Activated CD8-positive, alpha-beta T cell treated with anti-CD3 and anti-CD28 coated beads, Interleukin-2, amount 10 ng/mL, durations not matched to agents 7 days and 5 days (primary cell): Measurements from ENCODE around the gene DHX16. TPM values are rescaled to one million over a fixed set of nuclear protein-coding genes. Genes with fewer than 3 reads are reported as not detected.

Experiments
- ATAC-seq: fragments of 150-1000 bp; cut with Tn5 transposase; one replicate; pipeline ENCODE4 v1.10.0; 2021; ENCODE audit warnings: moderate library complexity
- CTCF ChIA-PET: fragments of 350-600 bp; sonication (Branson Sonifier 250); formaldehyde crosslinking; loops from one replicate; lab custom pipeline; 2021; ENCODE audit warnings: antibody characterized with exemption; lab: Charles Lee
- POLR2A ChIA-PET: fragments of 350-600 bp; sonication (Branson Sonifier 250); formaldehyde crosslinking; loops from one replicate; lab custom pipeline; 2021; ENCODE audit warnings: antibody characterized with exemption; lab: Charles Lee
- DNase-seq: peaks from one replicate; pipeline ENCODE4 v3.0.0-alpha.2; 2020
- H3K27ac Mint-ChIP-seq: one replicate; pipeline ENCODE4 v1.8.0; 2021; ENCODE audit warnings: mild to moderate bottlenecking, mixed read lengths
- H3K27me3 Mint-ChIP-seq: one replicate; pipeline ENCODE4 v1.8.0; 2021; ENCODE audit warnings: low read depth, mixed read lengths
- H3K36me3 Mint-ChIP-seq: one replicate; pipeline ENCODE4 v1.8.0; 2021; ENCODE audit warnings: low read depth, mixed read lengths
- H3K4me1 Mint-ChIP-seq: one replicate; pipeline ENCODE4 v1.8.0; 2021; ENCODE audit warnings: low read depth, mixed read lengths
- H3K4me3 Mint-ChIP-seq: one replicate; pipeline ENCODE4 v1.8.0; 2021; ENCODE audit warnings: mild to moderate bottlenecking, mixed read lengths
- H3K9me3 Mint-ChIP-seq: one replicate; pipeline ENCODE4 v1.8.0; 2022; ENCODE audit warnings: mixed read lengths; ENCODE audit not compliant: insufficient read depth
- total RNA-seq, 2 experiments: library from RNA; stranded (reverse); gene quantifications; one replicate each; pipeline ENCODE4 v1.2.3, GENCODE V29; 2021

The DHX16 gene
- total RNA-seq, 2 experiments from 2014 or later: 38.5 to 41.0 TPM

DNA sequence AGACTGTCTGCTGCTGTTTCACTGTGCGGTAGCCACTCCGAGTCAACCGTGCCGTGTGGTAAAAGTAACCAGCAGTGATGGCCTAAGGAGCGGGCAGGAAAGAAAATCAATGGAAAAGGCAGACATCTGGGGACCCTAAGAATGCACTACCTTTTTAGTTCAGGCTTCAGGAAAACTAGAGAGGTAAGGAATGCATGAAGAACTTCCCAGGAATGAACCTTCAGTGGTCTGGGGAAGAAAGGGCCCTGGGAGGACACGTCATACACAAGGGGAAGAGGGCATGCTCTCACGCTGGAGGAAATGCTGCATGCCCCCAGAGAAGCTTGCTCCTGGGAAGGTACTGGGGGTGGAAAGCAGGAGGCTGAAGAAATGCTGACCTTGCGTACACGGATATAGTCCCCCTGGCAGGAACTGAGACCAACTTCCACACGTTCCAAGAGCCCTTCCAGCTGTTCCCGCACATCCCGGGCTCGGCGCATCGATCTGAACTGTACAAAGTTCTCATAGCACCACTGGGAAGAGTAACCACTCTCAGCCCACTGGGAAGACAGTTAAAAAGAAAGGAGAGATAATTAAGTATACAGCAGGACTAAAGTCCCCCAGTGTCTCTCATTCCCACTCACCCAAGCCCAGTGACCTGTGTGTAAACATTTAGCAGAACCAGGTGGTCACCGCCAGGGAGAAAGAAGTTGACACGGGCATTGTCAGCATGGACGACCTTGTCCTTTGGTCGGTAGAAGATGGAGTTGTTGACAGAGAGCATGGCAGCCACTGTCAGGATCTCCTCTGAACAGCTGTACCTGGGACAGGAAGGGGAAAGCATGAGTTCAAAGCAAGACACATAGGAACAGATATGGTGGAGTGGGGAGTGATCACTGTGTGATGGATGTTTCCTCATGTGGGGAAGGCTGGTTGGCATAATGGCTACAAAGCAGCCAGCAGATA is 17.7 kb downstream of the DHX16 start:
- CTCF ChIA-PET: interaction anchor here (0.6 kb wide), 1 partner anchor 16 kb away, joined by 3 read pairs; no protein-coding TSS in a partner anchor

DNA sequence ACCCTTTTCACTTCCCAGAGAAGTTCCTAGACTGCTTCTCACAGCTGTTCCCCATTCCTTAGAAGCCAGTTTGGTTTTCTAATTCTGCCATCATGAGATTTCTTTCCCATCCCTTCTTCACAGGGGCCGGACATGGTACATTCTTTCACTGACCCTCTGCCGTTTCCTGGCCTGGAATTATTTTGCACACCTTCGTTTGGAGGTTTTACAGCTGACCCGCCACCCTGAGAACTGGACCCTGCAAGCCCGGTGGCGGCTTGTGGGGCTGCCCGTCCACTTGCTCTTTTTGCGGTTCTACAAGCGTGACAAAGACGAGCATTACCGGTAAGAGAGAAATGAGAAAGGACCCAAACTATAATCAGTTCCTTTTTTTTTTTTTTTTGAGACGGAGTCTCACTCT is 21.7 kb downstream of the DHX16 start:
- H3K36me3 Mint-ChIP-seq: peaks cover 48% of the 10 kb centered on the region
- no peak overlapping the region for H3K27ac Mint-ChIP-seq
- H3K4me1 Mint-ChIP-seq: peaks cover 22% of the 10 kb centered on the region
- no peak for DNase-seq
- no peaks in the 10 kb centered on the region for H3K27me3 Mint-ChIP-seq
- CTCF ChIA-PET: interaction anchor here (1.0 to 1.4 kb wide), 3 partner anchors 21 to 106 kb away, joined by 3 read pairs; partner anchors contain the start of gene DHX16
- H3K9me3 Mint-ChIP-seq: no peaks in the 10 kb centered on the region
- no peak for ATAC-seq
- H3K4me3 Mint-ChIP-seq: no peak overlapping the region
- POLR2A ChIA-PET: interaction anchor here (0.7 to 1.2 kb wide), 6 partner anchors 10 to 74 kb away, joined by 3 to 4 read pairs (median 3); partner anchors contain the start of gene PPP1R10

More for the DNA sequence above, 17.7 kb downstream of the DHX16 start:
- POLR2A ChIA-PET: interaction anchor here (0.6 kb wide), 1 partner anchor 12 kb away, joined by 5 read pairs; no protein-coding TSS in a partner anchor
- H3K27ac Mint-ChIP-seq: no peak overlapping the region
- H3K4me1 Mint-ChIP-seq: peaks cover 2% of the 10 kb centered on the region
- no peak for ATAC-seq
- DNase-seq: no peak
- no peak overlapping the region for H3K4me3 Mint-ChIP-seq
- H3K27me3 Mint-ChIP-seq: no peaks in the 10 kb centered on the region
- H3K9me3 Mint-ChIP-seq: no peaks in the 10 kb centered on the region
- H3K36me3 Mint-ChIP-seq: peaks cover 58% of the 10 kb centered on the region

DNA sequence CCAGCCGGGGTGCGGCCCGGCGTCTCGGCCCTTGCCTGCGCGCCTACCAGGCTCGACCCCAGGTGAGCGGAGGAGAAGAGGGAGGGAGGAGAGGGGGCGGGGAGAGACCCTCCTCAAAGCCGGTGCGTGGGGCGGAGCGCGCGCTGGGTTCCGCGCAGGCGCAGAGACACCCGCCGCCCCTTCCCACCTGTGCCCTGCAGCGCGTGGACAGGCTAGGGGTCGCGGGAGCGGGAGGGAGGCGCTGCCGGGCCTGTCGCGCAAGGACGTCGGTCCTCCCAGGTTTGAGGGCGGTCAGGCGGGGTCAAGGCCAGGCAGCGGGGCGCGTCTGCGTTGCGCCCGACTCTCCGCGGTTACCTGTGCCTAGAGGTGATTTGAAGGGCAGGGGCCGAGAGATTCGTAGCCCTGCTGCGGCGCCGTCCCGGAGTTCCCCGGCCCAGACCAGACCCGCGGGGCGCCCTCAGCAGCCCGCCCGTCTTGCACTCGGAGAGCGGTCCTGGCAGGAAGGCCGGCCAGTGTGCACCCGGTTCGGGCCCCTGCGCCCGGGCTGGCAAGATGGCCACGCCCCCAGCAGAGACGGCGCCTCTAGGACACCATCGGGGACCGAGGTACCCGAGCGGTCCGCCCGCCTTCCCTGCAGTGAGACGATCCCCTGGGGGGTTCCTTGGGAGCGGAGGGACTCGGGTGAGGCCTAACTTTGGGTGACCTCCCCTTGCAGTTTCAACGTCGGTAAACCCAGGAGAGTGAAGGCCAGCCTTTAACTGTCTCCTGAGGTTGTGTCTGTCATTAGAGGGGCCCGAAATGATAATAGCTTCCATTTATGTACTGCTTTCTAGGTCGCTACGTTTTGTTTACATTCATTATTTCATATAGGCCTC is 25.3 kb downstream of the DHX16 start:
- ATAC-seq (peak; percentile 82), DNase-seq (peak; percentile 82)
- CTCF ChIA-PET: interaction anchor here (0.8 to 1.5 kb wide), 7 partner anchors 18 to 440 kb away, joined by 3 to 7 read pairs (median 3); partner anchors contain the start of genes DHX16, MRPS18B and PPP1R10
- POLR2A ChIA-PET: interaction anchor here (0.7 to 1.5 kb wide), 8 partner anchors 11 to 70 kb away, joined by 3 to 13 read pairs (median 4); partner anchors contain the start of genes MDC1, MRPS18B and PPP1R10
- Mint-ChIP-seq H3K27me3 (no peaks in the 10 kb centered on the region), H3K9me3 (no peaks in the 10 kb centered on the region), H3K27ac (peak overlapping the region; percentile 93), H3K4me3 (peak overlapping the region; percentile 91), H3K36me3 (peaks cover 37% of the 10 kb centered on the region), H3K4me1 (peaks cover 33% of the 10 kb centered on the region)

DNA sequence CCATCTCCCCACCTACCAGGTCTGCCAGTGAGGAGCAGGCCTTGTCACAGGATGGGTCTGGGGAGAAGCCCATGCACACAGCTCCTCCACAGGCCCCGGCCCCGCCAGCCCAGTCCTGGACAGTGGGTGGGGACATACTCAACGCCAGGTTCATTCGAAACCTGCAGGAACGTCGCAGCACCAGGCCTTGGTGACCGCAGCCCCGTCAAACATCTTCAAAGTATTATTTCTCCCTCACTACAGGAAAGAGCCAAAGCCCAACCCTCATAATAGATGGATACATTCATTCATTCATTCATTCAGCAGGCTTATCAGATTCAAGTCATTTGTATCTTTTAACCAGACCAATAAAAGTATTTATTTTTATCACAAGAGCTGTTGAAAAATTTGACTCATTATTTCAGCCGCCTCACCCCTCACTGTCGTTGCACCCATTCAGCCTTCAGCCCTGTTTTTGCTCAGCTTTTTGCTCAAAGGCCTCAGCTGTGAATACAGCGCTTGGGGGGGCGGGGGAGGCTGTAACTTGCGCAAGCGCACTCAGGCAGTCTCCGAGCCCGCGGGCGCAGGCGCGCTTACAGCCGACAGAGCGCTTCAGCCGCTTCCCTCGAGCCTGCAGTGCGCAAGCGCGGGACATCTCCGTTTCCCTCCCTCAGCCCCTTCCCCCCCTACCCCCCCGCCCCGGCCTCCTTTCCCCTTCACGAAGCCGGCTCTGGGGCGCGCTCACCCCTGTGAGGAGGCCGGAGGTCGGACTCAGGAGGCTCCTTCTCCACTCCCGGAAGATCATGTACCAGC is 26.2 kb downstream of the DHX16 start, which contains the start of gene C6orf136:
C6orf136 (plus strand) TSS at position 684 of the 792 bp plus-strand sequence; CDS start at position 783, 99 bp downstream.
- CTCF ChIA-PET: interaction anchor here (1.4 kb wide), 1 partner anchor 26 kb away, joined by 7 read pairs; the partner anchor contains the start of gene DHX16
- peaks cover 32% of the 10 kb centered on the region for H3K36me3 Mint-ChIP-seq
- POLR2A ChIA-PET: interaction anchor here (1.0 to 1.5 kb wide), 4 partner anchors 29 to 71 kb away, joined by 3 to 13 read pairs (median 8); partner anchors contain the start of genes MDC1, MRPS18B and PPP1R10

DNA sequence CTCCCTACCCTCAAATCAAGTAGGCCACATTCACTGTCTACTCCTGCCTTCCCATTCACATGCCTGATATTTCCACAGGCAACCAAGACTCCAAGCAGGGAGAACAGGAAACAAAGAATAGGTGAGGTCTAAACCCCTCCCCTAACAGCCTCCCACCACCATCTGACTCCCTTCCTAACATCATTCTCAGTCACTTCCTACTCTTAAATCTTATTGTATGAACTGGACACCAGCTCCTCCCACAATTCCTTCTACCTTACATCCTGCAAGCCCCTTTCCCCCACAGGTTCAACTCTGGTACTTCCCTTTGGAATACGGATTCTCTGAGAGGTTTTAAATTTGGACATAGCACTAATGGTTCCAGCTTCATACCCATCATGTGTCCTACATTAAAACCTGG is 26.8 kb downstream of the DHX16 start:
- CTCF ChIA-PET: interaction anchor here (1.2 to 1.4 kb wide), 2 partner anchors 27 to 33 kb away, joined by 3 to 7 read pairs; partner anchors contain the start of gene DHX16
- no peak overlapping the region for H3K27ac Mint-ChIP-seq
- H3K4me1 Mint-ChIP-seq: peaks cover 43% of the 10 kb centered on the region

More for the DNA sequence above, 26.2 kb downstream of the DHX16 start, which contains the start of gene C6orf136:
- no peaks in the 10 kb centered on the region for H3K27me3 Mint-ChIP-seq
- peak; percentile 96 for DNase-seq
- peak; percentile 80 for ATAC-seq
- H3K9me3 Mint-ChIP-seq: no peaks in the 10 kb centered on the region
- peak within 1 kb of the TSS; percentile 91 for H3K4me3 Mint-ChIP-seq
- H3K27ac Mint-ChIP-seq: peak within 1 kb of the TSS; percentile 93
- peaks cover 38% of the 10 kb centered on the region for H3K4me1 Mint-ChIP-seq

DNA sequence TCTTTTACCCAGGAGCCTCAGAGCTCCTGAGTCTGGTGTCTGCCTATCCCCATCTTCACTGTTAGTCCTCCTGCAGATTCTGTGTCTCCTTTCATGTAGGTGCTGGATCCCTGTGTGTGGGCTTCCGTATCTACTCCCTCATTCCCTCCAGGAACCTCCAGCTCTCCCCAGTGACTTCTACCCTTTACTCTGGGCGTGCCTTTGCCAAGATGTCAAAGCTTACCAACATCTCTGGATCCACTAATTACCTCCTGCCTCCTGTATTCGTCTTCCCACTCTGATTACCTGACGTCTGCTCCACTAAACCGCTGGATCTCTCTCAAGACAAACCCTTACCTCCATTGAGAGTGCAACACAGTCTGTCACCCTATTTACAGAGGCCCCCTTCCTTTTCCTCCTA is 28.0 kb downstream of the DHX16 start:
- CTCF ChIA-PET: interaction anchor here (1.0 to 1.8 kb wide), 3 partner anchors 34 to 86 kb away, joined by 3 to 8 read pairs (median 3); no protein-coding TSS in a partner anchor
- H3K27me3 Mint-ChIP-seq: no peaks in the 10 kb centered on the region

More for the DNA sequence above, 26.8 kb downstream of the DHX16 start:
- no peaks in the 10 kb centered on the region for H3K27me3 Mint-ChIP-seq
- no peak for ATAC-seq
- peaks cover 27% of the 10 kb centered on the region for H3K36me3 Mint-ChIP-seq
- H3K9me3 Mint-ChIP-seq: no peaks in the 10 kb centered on the region
- POLR2A ChIA-PET: interaction anchor here (1.1 to 1.5 kb wide), 3 partner anchors 28 to 71 kb away, joined by 5 to 13 read pairs (median 11); partner anchors contain the start of genes MDC1, MRPS18B and PPP1R10
- H3K4me3 Mint-ChIP-seq: peak overlapping the region; percentile 91
- DNase-seq: no peak

DNA sequence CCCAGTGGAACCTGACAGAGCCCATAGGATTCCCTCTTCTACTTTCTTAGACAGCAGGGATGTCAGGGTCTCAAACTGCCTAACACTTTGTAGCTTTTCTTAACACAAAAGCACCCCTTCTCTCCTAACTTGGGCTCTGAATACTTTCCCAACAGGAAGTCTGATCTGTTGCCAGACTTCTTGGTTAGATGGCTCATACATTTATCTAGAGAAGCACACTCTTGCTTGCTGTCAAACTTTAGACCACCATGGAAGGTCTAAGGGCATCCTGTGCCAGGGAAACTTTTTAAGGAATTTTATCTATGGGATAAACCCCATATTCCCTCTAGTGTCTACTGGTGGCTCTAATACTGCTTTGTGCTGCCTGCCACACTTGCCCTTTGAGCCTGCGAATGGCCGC is 29.1 kb downstream of the DHX16 start:
- POLR2A ChIA-PET: no interaction called here
- no peak overlapping the region for H3K4me3 Mint-ChIP-seq
- peaks cover 19% of the 10 kb centered on the region for H3K36me3 Mint-ChIP-seq
- DNase-seq (no peak), ATAC-seq (no peak)
- H3K9me3 Mint-ChIP-seq: no peaks in the 10 kb centered on the region
- H3K27ac Mint-ChIP-seq: peak overlapping the region; percentile 44
- H3K27me3 Mint-ChIP-seq: no peaks in the 10 kb centered on the region
- CTCF ChIA-PET: interaction anchor here (1.8 kb wide), 2 partner anchors 87 kb away, joined by 5 to 8 read pairs; no protein-coding TSS in a partner anchor
- H3K4me1 Mint-ChIP-seq: peaks cover 45% of the 10 kb centered on the region

More for the DNA sequence above, 28.0 kb downstream of the DHX16 start:
- no peak overlapping the region for H3K4me3 Mint-ChIP-seq
- H3K36me3 Mint-ChIP-seq: peaks cover 25% of the 10 kb centered on the region
- ATAC-seq (no peak), DNase-seq (no peak)
- H3K27ac Mint-ChIP-seq: peak overlapping the region; percentile 3
- H3K4me1 Mint-ChIP-seq: peaks cover 52% of the 10 kb centered on the region
- POLR2A ChIA-PET: interaction anchor here (0.7 kb wide), 1 partner anchor 360 kb away, joined by 7 read pairs; no protein-coding TSS in a partner anchor
- no peaks in the 10 kb centered on the region for H3K9me3 Mint-ChIP-seq

DNA sequence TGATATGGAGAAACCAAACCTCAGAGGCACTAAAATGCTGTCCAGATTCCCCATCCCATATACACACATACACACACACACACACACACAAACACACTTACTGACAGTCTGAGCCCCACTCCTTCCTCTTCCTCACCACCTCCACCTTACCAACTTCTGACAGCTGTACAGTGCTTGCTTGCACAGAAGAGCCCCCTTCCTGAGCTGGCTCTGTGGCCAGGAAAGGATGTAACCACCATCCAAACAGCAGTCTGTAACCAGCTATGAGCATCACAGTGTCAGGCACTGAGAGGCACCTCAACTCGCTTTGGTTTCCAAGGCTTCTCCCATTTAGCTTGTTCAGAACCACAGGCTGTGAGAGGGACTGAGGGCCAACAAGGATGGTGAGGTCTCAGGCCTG is 31.8 kb downstream of the DHX16 start:
- H3K27me3 Mint-ChIP-seq: no peaks in the 10 kb centered on the region
- H3K4me3 Mint-ChIP-seq: peak overlapping the region; percentile 7
- H3K36me3 Mint-ChIP-seq: peaks cover 14% of the 10 kb centered on the region
- peak overlapping the region; percentile 83 for H3K27ac Mint-ChIP-seq
- ATAC-seq (peak; percentile 86), DNase-seq (peak; percentile 64)
- no peaks in the 10 kb centered on the region for H3K9me3 Mint-ChIP-seq
- H3K4me1 Mint-ChIP-seq: peaks cover 30% of the 10 kb centered on the region
- ChIA-PET POLR2A (interaction anchor here (0.5 to 2.1 kb wide), 5 partner anchors 11 to 42 kb away, joined by 3 to 12 read pairs (median 4); partner anchors contain the start of genes MRPS18B and PPP1R10), CTCF (interaction anchor here (0.8 to 2.1 kb wide), 16 partner anchors 11 to 446 kb away, joined by 3 to 9 read pairs (median 5); partner anchors contain the start of genes DHX16, MDC1 and MRPS18B)

DNA sequence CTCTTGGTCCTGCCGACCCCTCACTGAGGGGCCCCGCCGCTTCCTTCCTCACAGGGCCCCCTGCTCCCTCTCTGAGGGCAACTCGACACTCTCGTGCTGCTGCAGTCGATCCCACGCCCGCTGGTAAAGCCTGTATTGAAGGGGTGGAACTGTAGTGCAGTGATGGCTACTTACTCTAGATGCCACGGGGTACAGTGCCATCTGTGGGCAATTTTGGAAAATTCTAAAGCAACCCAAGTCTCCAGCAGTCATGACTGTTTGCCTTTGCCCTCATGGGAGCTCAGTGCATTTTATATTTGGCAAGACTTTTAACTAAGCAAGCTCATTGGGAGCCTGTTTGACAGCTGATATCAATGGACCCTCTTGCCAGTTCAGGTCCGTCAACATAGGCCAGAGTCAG is 32.3 kb downstream of the DHX16 start:
- CTCF ChIA-PET: interaction anchor here (0.9 to 2.1 kb wide), 17 partner anchors 11 to 447 kb away, joined by 3 to 9 read pairs (median 5); partner anchors contain the start of genes DHX16, MDC1 and MRPS18B
- ATAC-seq: peak; percentile 57

More for the DNA sequence above, 32.3 kb downstream of the DHX16 start:
- Mint-ChIP-seq H3K4me1 (peaks cover 25% of the 10 kb centered on the region), H3K27me3 (no peaks in the 10 kb centered on the region), H3K27ac (peak overlapping the region; percentile 83), H3K4me3 (no peak overlapping the region), H3K9me3 (no peaks in the 10 kb centered on the region), H3K36me3 (peaks cover 17% of the 10 kb centered on the region)
- POLR2A ChIA-PET: interaction anchor here (0.5 to 2.1 kb wide), 4 partner anchors 23 to 41 kb away, joined by 4 to 12 read pairs (median 6); partner anchors contain the start of genes MRPS18B and PPP1R10
- DNase-seq: no peak
